ENCODE results near the gene MIAT. TPM values are rescaled to one million over a fixed set of nuclear protein-coding genes. Genes with fewer than 3 reads are reported as not detected.

Gene MIAT
- polyA plus RNA-seq, 1 donor (not counting 4 experiments of a cell fraction or from before 2014, with no cell fraction given), result 0.04 TPM

DNA sequence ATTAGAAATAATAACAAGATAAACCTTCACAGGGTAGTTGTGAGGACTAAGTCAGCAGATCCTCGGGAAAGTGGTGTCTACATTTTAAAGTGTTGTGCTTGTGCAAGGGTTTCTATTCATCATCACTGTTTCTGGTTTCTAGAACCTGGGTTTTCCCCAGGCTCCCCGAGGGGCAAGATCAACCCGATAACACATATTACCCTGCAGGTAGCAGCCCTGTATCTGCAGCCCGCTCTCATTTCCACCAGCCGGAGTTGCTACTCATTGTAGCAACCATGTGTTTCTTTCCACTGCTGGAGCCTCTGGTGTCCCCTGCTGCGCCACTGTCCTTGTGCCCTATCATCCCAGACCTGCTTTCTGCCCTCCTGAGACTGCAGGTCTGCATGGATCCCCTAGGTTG, 67.0 kb downstream of the MIAT start:
- H3K27me3 ChIP-seq (ENCODE audit: control insufficient read depth, extremely low read depth, insufficient read depth, low read length), result no peaks in the 10 kb centered on the region
- FAIRE-seq, result no peak
- H3K36me3 ChIP-seq (ENCODE audit: control insufficient read depth in 2 of 2, extremely low read depth in 1 of 2, insufficient read depth in 2 of 2, low read length in 2 of 2), result peaks cover 2 to 3% of the 10 kb centered on the region in 2 experiments
- no peak overlapping the region for H3K9ac ChIP-seq (ENCODE audit: control insufficient read depth, extremely low read depth, insufficient read depth, low read length)
- no peak overlapping the region for H3K4me2 ChIP-seq (ENCODE audit: control insufficient read depth, extremely low read depth, insufficient read depth, low read depth, low read length)
- H4K20me1 ChIP-seq (ENCODE audit: control insufficient read depth, extremely low read depth, insufficient read depth, low read length), result no peaks in the 10 kb centered on the region
- TF ChIP-seq, protein P1, sequence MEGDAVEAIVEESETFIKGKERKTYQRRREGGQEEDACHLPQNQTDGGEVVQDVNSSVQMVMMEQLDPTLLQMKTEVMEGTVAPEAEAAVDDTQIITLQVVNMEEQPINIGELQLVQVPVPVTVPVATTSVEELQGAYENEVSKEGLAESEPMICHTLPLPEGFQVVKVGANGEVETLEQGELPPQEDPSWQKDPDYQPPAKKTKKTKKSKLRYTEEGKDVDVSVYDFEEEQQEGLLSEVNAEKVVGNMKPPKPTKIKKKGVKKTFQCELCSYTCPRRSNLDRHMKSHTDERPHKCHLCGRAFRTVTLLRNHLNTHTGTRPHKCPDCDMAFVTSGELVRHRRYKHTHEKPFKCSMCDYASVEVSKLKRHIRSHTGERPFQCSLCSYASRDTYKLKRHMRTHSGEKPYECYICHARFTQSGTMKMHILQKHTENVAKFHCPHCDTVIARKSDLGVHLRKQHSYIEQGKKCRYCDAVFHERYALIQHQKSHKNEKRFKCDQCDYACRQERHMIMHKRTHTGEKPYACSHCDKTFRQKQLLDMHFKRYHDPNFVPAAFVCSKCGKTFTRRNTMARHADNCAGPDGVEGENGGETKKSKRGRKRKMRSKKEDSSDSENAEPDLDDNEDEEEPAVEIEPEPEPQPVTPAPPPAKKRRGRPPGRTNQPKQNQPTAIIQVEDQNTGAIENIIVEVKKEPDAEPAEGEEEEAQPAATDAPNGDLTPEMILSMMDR (optimal IDR thresholded peaks at IDR 0.05 in 1 of 3, IDR thresholded peaks at IDR 0.05 in 1 of 3, conservative IDR thresholded peaks at IDR 0.05 in 1 of 3; ENCODE audit: extremely low read depth in 1 of 3, insufficient read depth in 2 of 3, low read length in 3 of 3), result no peak
- TF ChIP-seq EZH2 (IDR thresholded peaks at IDR 0.05; ENCODE audit: low read length), result no peak
- no peaks in the 10 kb centered on the region for H3K79me2 ChIP-seq (ENCODE audit: control insufficient read depth, insufficient read depth, low read length)
- no peak overlapping the region for H2AFZ ChIP-seq (ENCODE audit: control insufficient read depth, low read length)
- peaks cover 3% of the 10 kb centered on the region for H3K4me1 ChIP-seq (ENCODE audit: control insufficient read depth, extremely low read depth, insufficient read depth, low read length)
- H3K9me1 ChIP-seq (ENCODE audit: control insufficient read depth, extremely low read depth, insufficient read depth, low read length), result no peaks in the 10 kb centered on the region
- dilution Hi-C loops (cut with MboI; ENCODE audit: extremely low pct_ligation_motif_present, low sequenced_read_pairs), result no loop called here
- H3K9me3 ChIP-seq (ENCODE audit: control insufficient read depth, low read depth, low read length), result no peaks in the 10 kb centered on the region
- DNase-seq (ENCODE audit: low read depth, low spot score), result no peak
- H3K27ac ChIP-seq (ENCODE audit: control insufficient read depth, insufficient read depth, low read length), result no peak overlapping the region
- H3K4me3 ChIP-seq (ENCODE audit: control insufficient read depth in 2 of 3, extremely low read depth in 1 of 3, insufficient read depth in 2 of 3, low read depth in 1 of 3, low read length in 3 of 3), result no peak overlapping the region

GRCh38 chr22:26725012-26725676, 67.8 kb downstream of the MIAT start:
- H2AFZ ChIP-seq (ENCODE audit: control insufficient read depth, low read length), result no peak overlapping the region
- DNase-seq (ENCODE audit: low read depth, low spot score), result no peak
- H3K9ac ChIP-seq (ENCODE audit: control insufficient read depth, extremely low read depth, insufficient read depth, low read length), result no peak overlapping the region
- no peak for FAIRE-seq
- no peaks in the 10 kb centered on the region for H3K27me3 ChIP-seq (ENCODE audit: control insufficient read depth, extremely low read depth, insufficient read depth, low read length)
- peaks cover 3% of the 10 kb centered on the region for H3K4me1 ChIP-seq (ENCODE audit: control insufficient read depth, extremely low read depth, insufficient read depth, low read length)
- dilution Hi-C loops (cut with MboI; ENCODE audit: extremely low pct_ligation_motif_present, low sequenced_read_pairs), result no loop called here
- H3K9me1 ChIP-seq (ENCODE audit: control insufficient read depth, extremely low read depth, insufficient read depth, low read length), result no peaks in the 10 kb centered on the region
- TF ChIP-seq, protein P1 (optimal IDR thresholded peaks at IDR 0.05 in 1 of 3, IDR thresholded peaks at IDR 0.05 in 1 of 3, conservative IDR thresholded peaks at IDR 0.05 in 1 of 3; ENCODE audit: extremely low read depth in 1 of 3, insufficient read depth in 2 of 3, low read length in 3 of 3), result no peak
- no peaks in the 10 kb centered on the region for H3K9me3 ChIP-seq (ENCODE audit: control insufficient read depth, low read depth, low read length)
- H4K20me1 ChIP-seq (ENCODE audit: control insufficient read depth, extremely low read depth, insufficient read depth, low read length), result no peaks in the 10 kb centered on the region
- no peak overlapping the region for H3K4me2 ChIP-seq (ENCODE audit: control insufficient read depth, extremely low read depth, insufficient read depth, low read depth, low read length)
- H3K4me3 ChIP-seq (ENCODE audit: control insufficient read depth in 2 of 3, extremely low read depth in 1 of 3, insufficient read depth in 2 of 3, low read depth in 1 of 3, low read length in 3 of 3), result no peak overlapping the region
- H3K79me2 ChIP-seq (ENCODE audit: control insufficient read depth, insufficient read depth, low read length), result no peaks in the 10 kb centered on the region
- peaks cover 2 to 3% of the 10 kb centered on the region in 2 experiments for H3K36me3 ChIP-seq (ENCODE audit: control insufficient read depth in 2 of 2, extremely low read depth in 1 of 2, insufficient read depth in 2 of 2, low read length in 2 of 2)
- no peak overlapping the region for H3K27ac ChIP-seq (ENCODE audit: control insufficient read depth, insufficient read depth, low read length)

Small RNAs within 50 kb of the gene (small RNA-seq; reads per million reads assigned to genes)
- gene RF01874 (ENCODE audit: insufficient read length in 3 of 3, low read depth in 3 of 3, low replicate concordance in 1 of 3), result 0 reads per million in 3 experiments

Other genes with a start within 250 kb of the MIAT start
- 3.5 to 4.6 TPM (median 3.6 TPM) in 3 replicates for gene ASPHD2, start 228.3 kb upstream of the MIAT start, polyA plus RNA-seq
- 15.3 to 21.5 TPM (median 21.3 TPM) in 3 replicates for gene HPS4, start 173.8 kb upstream of the MIAT start, polyA plus RNA-seq
- 30.2 to 45.0 TPM (median 33.0 TPM) in 3 replicates for gene SRRD, start 173.7 kb upstream of the MIAT start, polyA plus RNA-seq
- gene TFIP11, start 145.1 kb upstream of the MIAT start, polyA plus RNA-seq, result 25.7 to 30.3 TPM (median 28.6 TPM) in 3 replicates
- gene TPST2, start 67.5 kb upstream of the MIAT start, polyA plus RNA-seq, result 22.4 to 40.0 TPM (median 22.7 TPM) in 3 replicates
- not detected in 3 replicates for gene CRYBB1, start 39.6 kb upstream of the MIAT start, polyA plus RNA-seq
- gene CRYBA4, start 35.6 kb upstream of the MIAT start, polyA plus RNA-seq, result not detected in 3 replicates